ENCODE measurements around the gene PRKCB. TPM values are rescaled to one million over a fixed set of nuclear protein-coding genes. Genes with fewer than 3 reads are reported as not detected.

Gene PRKCB
- total RNA-seq, 6 experiments from 2014 or later = not detected

DNA sequence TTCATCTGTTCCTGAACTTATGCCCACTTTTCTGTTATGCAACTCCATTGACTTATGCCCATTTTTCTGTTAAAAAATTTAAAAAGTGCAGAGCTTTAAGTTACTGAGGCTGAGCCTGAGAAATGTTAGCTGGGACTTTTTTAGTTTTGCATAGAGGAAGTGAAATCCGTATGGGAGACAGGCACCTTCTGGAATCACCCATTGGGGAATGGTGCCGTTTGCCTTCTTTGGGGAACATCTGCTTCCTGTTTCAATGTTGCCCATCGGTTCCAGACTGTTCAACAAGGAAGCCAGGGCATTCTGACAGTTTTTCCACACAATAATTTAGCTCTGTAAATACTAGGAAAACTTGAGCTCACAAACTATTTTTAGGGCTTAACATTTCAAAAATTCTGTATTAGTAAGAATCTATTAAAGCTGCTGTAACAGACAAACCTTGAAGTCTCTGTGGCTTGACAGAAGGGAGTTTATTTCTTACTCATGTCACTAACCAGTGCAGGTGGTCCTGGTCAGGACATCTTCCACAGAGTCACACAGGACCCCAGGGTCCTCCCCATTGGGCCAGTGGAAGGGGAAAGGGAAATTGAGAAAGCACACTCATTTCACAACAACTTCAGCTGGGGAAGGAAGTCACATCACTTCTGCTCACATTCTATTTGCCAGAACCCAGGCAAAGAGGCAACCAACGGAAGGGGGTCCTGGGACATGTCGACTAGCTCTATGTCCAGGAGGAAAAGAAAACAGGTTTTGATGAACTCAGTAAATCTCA, 17.2 kb downstream of the PRKCB start:
- H3K4me3 Mint-ChIP-seq = no peak overlapping the region
- H3K27me3 Mint-ChIP-seq (ENCODE audit: insufficient read depth) = no peaks in the 10 kb centered on the region; the same call in none of the 2 replicates
- H3K9me3 Mint-ChIP-seq = peaks cover 7% of the 10 kb centered on the region
- no peaks in the 10 kb centered on the region; the same call in 1 of the 2 replicates for H3K36me3 Mint-ChIP-seq (ENCODE audit: low read depth)
- TF ChIP-seq, protein P1, sequence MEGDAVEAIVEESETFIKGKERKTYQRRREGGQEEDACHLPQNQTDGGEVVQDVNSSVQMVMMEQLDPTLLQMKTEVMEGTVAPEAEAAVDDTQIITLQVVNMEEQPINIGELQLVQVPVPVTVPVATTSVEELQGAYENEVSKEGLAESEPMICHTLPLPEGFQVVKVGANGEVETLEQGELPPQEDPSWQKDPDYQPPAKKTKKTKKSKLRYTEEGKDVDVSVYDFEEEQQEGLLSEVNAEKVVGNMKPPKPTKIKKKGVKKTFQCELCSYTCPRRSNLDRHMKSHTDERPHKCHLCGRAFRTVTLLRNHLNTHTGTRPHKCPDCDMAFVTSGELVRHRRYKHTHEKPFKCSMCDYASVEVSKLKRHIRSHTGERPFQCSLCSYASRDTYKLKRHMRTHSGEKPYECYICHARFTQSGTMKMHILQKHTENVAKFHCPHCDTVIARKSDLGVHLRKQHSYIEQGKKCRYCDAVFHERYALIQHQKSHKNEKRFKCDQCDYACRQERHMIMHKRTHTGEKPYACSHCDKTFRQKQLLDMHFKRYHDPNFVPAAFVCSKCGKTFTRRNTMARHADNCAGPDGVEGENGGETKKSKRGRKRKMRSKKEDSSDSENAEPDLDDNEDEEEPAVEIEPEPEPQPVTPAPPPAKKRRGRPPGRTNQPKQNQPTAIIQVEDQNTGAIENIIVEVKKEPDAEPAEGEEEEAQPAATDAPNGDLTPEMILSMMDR (IDR thresholded peaks at IDR 0.05) = no peak
- DNase-seq = no peak
- H3K27ac Mint-ChIP-seq = no peak overlapping the region
- H3K4me1 Mint-ChIP-seq (ENCODE audit: low read depth) = no peaks in the 10 kb centered on the region

DNA sequence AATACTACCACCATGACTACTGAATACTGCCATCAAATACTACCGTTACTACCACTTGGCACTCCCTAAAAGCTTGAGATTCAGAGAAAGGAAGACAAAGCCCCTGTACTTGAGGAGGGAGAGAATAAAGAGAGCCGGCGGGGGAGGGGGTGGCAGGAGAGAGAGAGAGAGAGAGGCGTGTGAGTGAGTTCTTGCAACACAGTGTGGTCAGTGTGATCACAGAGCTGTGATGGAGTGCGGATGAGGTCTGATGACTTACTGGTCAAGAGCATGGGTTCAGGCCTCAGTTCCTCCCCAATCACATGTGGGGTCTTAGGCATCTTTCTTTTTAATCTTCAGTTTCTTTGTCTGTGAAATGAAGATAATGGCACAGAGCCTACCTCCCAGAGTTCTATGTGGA, 19.2 kb downstream of the PRKCB start:
- H3K9me3 Mint-ChIP-seq = peaks cover 10% of the 10 kb centered on the region
- DNase-seq = no peak
- H3K4me3 Mint-ChIP-seq = no peak overlapping the region
- H3K27ac Mint-ChIP-seq = no peak overlapping the region
- no peaks in the 10 kb centered on the region; the same call in none of the 2 replicates for H3K27me3 Mint-ChIP-seq (ENCODE audit: insufficient read depth)
- TF ChIP-seq, protein P1 (IDR thresholded peaks at IDR 0.05) = no peak
- H3K36me3 Mint-ChIP-seq (ENCODE audit: low read depth) = no peaks in the 10 kb centered on the region; the same call in 1 of the 2 replicates
- H3K4me1 Mint-ChIP-seq (ENCODE audit: low read depth) = no peaks in the 10 kb centered on the region

DNA sequence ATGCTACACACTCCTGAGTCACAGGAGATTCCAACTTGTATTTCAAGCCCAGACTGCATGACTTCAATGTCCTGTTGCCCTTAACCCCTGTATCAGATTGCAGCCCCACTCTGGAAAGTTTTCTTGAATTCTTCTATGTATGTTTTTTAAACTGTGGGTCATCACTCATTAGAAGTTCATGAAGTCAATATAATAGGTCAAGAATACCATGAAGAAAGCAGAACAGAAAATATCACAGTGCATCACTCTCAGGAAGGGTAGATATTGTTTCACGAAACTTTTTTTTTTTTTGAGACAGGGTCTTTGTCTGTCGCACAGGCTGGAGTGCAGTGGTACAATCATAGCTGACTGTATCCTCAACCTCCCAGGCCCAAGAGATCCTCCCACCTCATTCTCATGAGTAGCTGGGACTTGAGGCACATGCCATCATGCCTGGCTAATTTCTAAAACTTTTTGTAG, 20.5 kb downstream of the PRKCB start:
- Mint-ChIP-seq H3K36me3 (ENCODE audit: low read depth) (no peaks in the 10 kb centered on the region; the same call in 1 of the 2 replicates), H3K4me3 (no peak overlapping the region), H3K27ac (no peak overlapping the region), H3K4me1 (ENCODE audit: low read depth) (no peaks in the 10 kb centered on the region), H3K9me3 (peaks cover 10% of the 10 kb centered on the region), H3K27me3 (ENCODE audit: insufficient read depth) (no peaks in the 10 kb centered on the region; the same call in none of the 2 replicates)
- DNase-seq = no peak
- TF ChIP-seq, protein P1 (IDR thresholded peaks at IDR 0.05) = no peak

DNA sequence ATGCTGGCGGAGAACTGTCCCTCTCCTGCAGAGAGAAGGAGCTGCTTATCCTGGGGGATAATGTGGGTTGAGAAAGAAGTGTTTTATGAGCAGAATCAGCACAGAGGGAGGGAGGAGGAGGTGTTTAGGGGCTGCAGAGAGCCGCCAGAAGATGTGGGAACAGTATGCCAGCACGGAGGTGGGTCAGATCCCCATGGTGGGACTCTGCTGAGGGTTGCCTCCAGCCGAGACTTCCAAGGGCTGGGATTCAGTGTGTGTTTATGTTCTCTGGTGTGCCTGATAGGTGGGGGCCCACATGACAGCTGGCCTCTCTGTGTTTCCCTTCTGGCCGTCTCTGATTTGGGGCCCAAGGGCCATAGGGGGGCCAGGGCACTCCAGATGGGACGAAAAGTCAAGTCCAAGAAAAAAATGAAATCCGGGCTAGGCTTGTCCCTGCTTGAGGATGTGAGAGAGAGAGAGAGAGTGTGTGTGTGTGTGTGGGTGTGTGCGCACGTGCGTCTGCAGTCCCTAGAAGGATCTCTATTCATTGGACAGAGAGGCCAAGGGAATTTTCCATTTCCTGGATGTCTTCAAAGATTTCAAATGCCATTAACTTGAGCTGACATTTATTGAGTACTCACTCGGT, 21.6 kb downstream of the PRKCB start:
- Mint-ChIP-seq H3K4me1 (ENCODE audit: low read depth) (no peaks in the 10 kb centered on the region), H3K27ac (no peak overlapping the region), H3K27me3 (ENCODE audit: insufficient read depth) (peaks cover 2% of the 10 kb centered on the region), H3K4me3 (no peak overlapping the region), H3K36me3 (ENCODE audit: low read depth) (no peaks in the 10 kb centered on the region; the same call in 1 of the 2 replicates), H3K9me3 (peaks cover 10% of the 10 kb centered on the region)
- no peak for DNase-seq
- TF ChIP-seq, protein P1 (IDR thresholded peaks at IDR 0.05) = no peak

DNA sequence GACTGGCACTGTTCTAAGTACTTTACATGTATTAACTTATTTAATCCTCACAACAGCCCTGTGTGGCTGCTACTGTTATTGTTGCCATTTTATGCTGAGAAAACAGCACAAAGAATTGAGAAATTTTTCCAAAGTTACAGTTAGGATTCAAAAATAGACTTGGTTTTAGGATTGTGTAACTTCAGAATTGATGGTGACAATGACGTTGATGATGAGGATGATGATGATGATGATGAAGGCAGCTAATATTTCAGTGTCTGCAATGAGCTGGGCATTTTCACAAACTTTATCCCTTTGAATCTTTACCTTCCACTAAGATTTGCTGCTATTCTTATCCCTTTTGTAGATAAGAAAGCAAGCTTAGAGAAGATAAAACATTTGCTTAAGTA, 22.1 kb downstream of the PRKCB start:
- Mint-ChIP-seq H3K4me1 (ENCODE audit: low read depth) (no peaks in the 10 kb centered on the region), H3K27me3 (ENCODE audit: insufficient read depth) (peaks cover 2% of the 10 kb centered on the region), H3K27ac (no peak overlapping the region), H3K4me3 (no peak overlapping the region), H3K36me3 (ENCODE audit: low read depth) (no peaks in the 10 kb centered on the region; the same call in 1 of the 2 replicates), H3K9me3 (peaks cover 10% of the 10 kb centered on the region)
- TF ChIP-seq, protein P1 (IDR thresholded peaks at IDR 0.05) = no peak
- no peak for DNase-seq
